IPS-20b (cell line): Measurements from ENCODE around the gene MGME1.

Experiments
- H3K27ac ChIP-seq: one replicate; pipeline ENCODE4 v1.5.1; 2013; ENCODE audit warnings: low read length
- H3K27me3 ChIP-seq: 2 replicates; pipeline ENCODE4 v1.6.1; 2013; ENCODE audit warnings: mild to moderate bottlenecking, low read length, inconsistent platforms; ENCODE audit not compliant: insufficient read depth
- H3K36me3 ChIP-seq: 2 replicates; pipeline ENCODE4 v1.6.1; 2013; ENCODE audit warnings: low read depth, mild to moderate bottlenecking, inconsistent platforms, low read length, moderate library complexity; ENCODE audit not compliant: insufficient read depth
- H3K4me1 ChIP-seq: 2 replicates; pipeline ENCODE4 v1.6.1; 2013; ENCODE audit warnings: mild to moderate bottlenecking, control low read depth, inconsistent platforms, low read length, moderate library complexity; ENCODE audit not compliant: insufficient read depth
- H3K4me3 ChIP-seq: 2 replicates; pipeline ENCODE4 v1.5.1; 2013; ENCODE audit warnings: mild to moderate bottlenecking, low read length, inconsistent platforms
- H3K9ac ChIP-seq: 2 replicates; pipeline ENCODE4 v1.6.1; 2013; ENCODE audit warnings: low read depth, mild to moderate bottlenecking, inconsistent platforms, low read length, moderate library complexity
- H3K9me3 ChIP-seq: 2 replicates; pipeline ENCODE4 v1.6.1; 2013; ENCODE audit warnings: mild to moderate bottlenecking, low read depth, low read length, inconsistent platforms; ENCODE audit not compliant: insufficient read depth

The MGME1 gene

GRCh38 chr20:17985388-17986018 lies 16.7 kb downstream of the MGME1 start:
- Histone ChIP-seq H3K4me3 (no peak overlapping the region), H3K4me1 (peaks cover 15% of the 10 kb centered on the region; the same call in 1 of the 2 replicates), H3K36me3 (peaks cover 54% of the 10 kb centered on the region), H3K9me3 (no peaks in the 10 kb centered on the region), H3K27me3 (no peaks in the 10 kb centered on the region), H3K9ac (no peak overlapping the region), H3K27ac (no peak overlapping the region)

- no peak overlapping the region for H3K9ac ChIP-seq
- H3K9me3 ChIP-seq, result no peaks in the 10 kb centered on the region
- H3K27me3 ChIP-seq, result no peaks in the 10 kb centered on the region
- H3K36me3 ChIP-seq, result peaks cover 52% of the 10 kb centered on the region
- no peak overlapping the region for H3K4me3 ChIP-seq
- peaks cover 14% of the 10 kb centered on the region; the same call in 1 of the 2 replicates for H3K4me1 ChIP-seq
- H3K27ac ChIP-seq, result no peak overlapping the region
Measured at GRCh38 chr20:17987988-17988387, 19.2 kb downstream of the MGME1 start.

GRCh38 chr20:17990278-17990972 lies 21.6 kb downstream of the MGME1 start:
- Histone ChIP-seq H3K27ac (no peak overlapping the region), H3K9me3 (no peaks in the 10 kb centered on the region), H3K4me3 (no peak overlapping the region), H3K27me3 (no peaks in the 10 kb centered on the region), H3K9ac (no peak overlapping the region), H3K4me1 (no peaks in the 10 kb centered on the region), H3K36me3 (peaks cover 51% of the 10 kb centered on the region)

GRCh38 chr20:17992224-17992637 lies 23.4 kb downstream of the MGME1 start:
- Histone ChIP-seq H3K36me3 (peaks cover 42% of the 10 kb centered on the region), H3K4me3 (no peak overlapping the region), H3K9me3 (no peaks in the 10 kb centered on the region)

GRCh38 chr20:17992847-17993513 lies 24.2 kb downstream of the MGME1 start:
- Histone ChIP-seq H3K4me3 (no peak overlapping the region), H3K9ac (no peak overlapping the region), H3K36me3 (peaks cover 34% of the 10 kb centered on the region), H3K4me1 (no peaks in the 10 kb centered on the region; the same call in 1 of the 2 replicates), H3K27ac (no peak overlapping the region), H3K9me3 (no peaks in the 10 kb centered on the region), H3K27me3 (no peaks in the 10 kb centered on the region)

More at GRCh38 chr20:17992224-17992637, 23.4 kb downstream of the MGME1 start:
- Histone ChIP-seq H3K9ac (no peak overlapping the region), H3K4me1 (no peaks in the 10 kb centered on the region; the same call in 1 of the 2 replicates), H3K27me3 (no peaks in the 10 kb centered on the region), H3K27ac (no peak overlapping the region)

- no peaks in the 10 kb centered on the region for H3K9me3 ChIP-seq
- H3K36me3 ChIP-seq, result peaks cover 28% of the 10 kb centered on the region
- no peaks in the 10 kb centered on the region for H3K27me3 ChIP-seq
- no peak overlapping the region for H3K9ac ChIP-seq
- H3K4me3 ChIP-seq, result no peak overlapping the region
- H3K27ac ChIP-seq, result no peak overlapping the region
- no peaks in the 10 kb centered on the region; the same call in 1 of the 2 replicates for H3K4me1 ChIP-seq
Measured at GRCh38 chr20:17993546-17993945, 24.7 kb downstream of the MGME1 start.

- Histone ChIP-seq H3K36me3 (peaks cover 4% of the 10 kb centered on the region; the same call in 1 of the 2 replicates), H3K4me1 (no peaks in the 10 kb centered on the region; the same call in 1 of the 2 replicates), H3K9me3 (no peaks in the 10 kb centered on the region), H3K9ac (no peak overlapping the region), H3K4me3 (no peak overlapping the region), H3K27me3 (no peaks in the 10 kb centered on the region), H3K27ac (no peak overlapping the region)
Measured at GRCh38 chr20:17995967-17996819, 27.4 kb downstream of the MGME1 start.

- no peaks in the 10 kb centered on the region for H3K27me3 ChIP-seq
- H3K27ac ChIP-seq, result no peak overlapping the region
- H3K4me1 ChIP-seq, result no peaks in the 10 kb centered on the region; the same call in 1 of the 2 replicates
- H3K36me3 ChIP-seq, result no peaks in the 10 kb centered on the region
- H3K4me3 ChIP-seq, result no peak overlapping the region
- no peaks in the 10 kb centered on the region for H3K9me3 ChIP-seq
- H3K9ac ChIP-seq, result no peak overlapping the region
Measured at GRCh38 chr20:17998446-17998845, 29.6 kb downstream of the MGME1 start.

- no peaks in the 10 kb centered on the region for H3K36me3 ChIP-seq
- peaks cover 2% of the 10 kb centered on the region; the same call in 1 of the 2 replicates for H3K4me1 ChIP-seq
- H3K27ac ChIP-seq, result no peak overlapping the region
Measured at GRCh38 chr20:17999566-17999965, 30.7 kb downstream of the MGME1 start.

GRCh38 chr20:18001131-18001921 lies 32.5 kb downstream of the MGME1 start:
- Histone ChIP-seq H3K27me3 (no peaks in the 10 kb centered on the region), H3K4me1 (peaks cover 13% of the 10 kb centered on the region; the same call in 1 of the 2 replicates), H3K36me3 (no peaks in the 10 kb centered on the region), H3K9me3 (no peaks in the 10 kb centered on the region), H3K4me3 (no peak overlapping the region), H3K9ac (no peak overlapping the region), H3K27ac (no peak overlapping the region)

More at GRCh38 chr20:17999566-17999965, 30.7 kb downstream of the MGME1 start:
- Histone ChIP-seq H3K27me3 (no peaks in the 10 kb centered on the region), H3K9me3 (no peaks in the 10 kb centered on the region), H3K9ac (no peak overlapping the region), H3K4me3 (no peak overlapping the region)
